GM12892 (cell line): ENCODE measurements around the gene FBXO24.

ENCODE experiments used
- POLR2A ChIP-seq: IDR thresholded peaks from 2 replicates; pipeline ENCODE4 v1.6.1; 2011; ENCODE audit warnings: low read depth, low read length, control low read depth
- TAF1 ChIP-seq: IDR thresholded peaks from 2 replicates; pipeline ENCODE4 v1.6.1; 2011; ENCODE audit warnings: low read depth, mild to moderate bottlenecking, control low read depth, low read length, borderline replicate concordance

- TF ChIP-seq POLR2A (no peak), TAF1 (no peak)
Observed at GRCh38 chr7:100572949-100573675, 13.0 kb upstream of the FBXO24 start.
